ENCODE results near the gene PSPN. TPM values are rescaled to one million over a fixed set of nuclear protein-coding genes. Genes with fewer than 3 reads are reported as not detected.

PSPN gene
- total and polyA plus RNA-seq, 2 of the 13 experiments (the other 11 are each of a cell fraction or from before 2014, with no cell fraction given), result 0.69 to 1.1 TPM

DNA sequence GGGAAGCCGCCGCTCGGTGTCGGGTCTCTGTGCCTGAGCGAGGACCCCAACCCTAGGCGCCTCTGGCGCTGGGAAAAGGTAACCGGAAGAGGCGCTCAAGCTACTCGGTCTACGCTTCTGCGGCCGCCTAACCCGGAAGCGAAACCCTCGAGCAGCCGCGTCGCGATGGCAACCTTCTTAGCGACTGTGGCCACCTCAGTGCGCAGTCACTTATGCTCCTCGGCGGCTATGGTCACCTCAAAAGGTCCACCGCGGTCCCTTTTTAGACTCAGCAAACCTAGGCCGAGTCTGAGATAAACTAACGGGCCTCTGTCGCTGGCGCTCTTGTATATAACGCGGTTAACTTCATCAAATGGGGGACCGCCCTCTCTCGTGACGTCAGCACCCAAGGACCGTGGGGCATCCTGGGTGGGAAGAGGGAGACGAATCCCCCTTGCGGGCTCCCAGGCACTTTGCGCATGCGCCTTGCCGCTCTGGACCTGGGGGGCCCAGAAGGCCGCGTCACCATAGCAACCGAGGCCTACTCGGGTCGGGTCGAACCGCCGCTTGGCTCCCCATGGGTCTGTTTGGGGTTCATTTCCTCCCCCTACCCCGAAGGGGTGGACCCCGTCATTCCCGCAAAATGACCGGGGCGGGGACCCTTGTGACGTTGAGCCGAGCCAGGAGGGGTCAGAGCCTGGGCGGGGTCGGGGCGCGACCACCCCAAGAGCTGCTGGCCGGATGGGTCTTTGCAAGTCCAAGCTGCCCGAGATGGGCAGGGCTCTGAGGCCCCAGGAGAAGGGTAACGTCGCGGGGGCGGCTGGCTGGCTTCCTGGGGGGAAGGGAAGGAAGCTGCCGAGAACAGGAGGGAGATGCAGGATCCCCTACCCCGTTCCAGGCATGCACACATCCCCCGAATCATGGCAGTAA is 17.6 kb upstream of the PSPN start, which contains the start of gene GTF2F1 (continued):
- TF ChIP-seq BORCS8-MEF2B (CRISPR knock-in tag; IDR thresholded peaks at IDR 0.05), result 0 out of 2 replicates have a peak, but pooled peaks have one; percentile 22
- TF ChIP-seq GFI1 (CRISPR knock-in tag; IDR thresholded peaks at IDR 0.05; ENCODE audit: borderline replicate concordance), result no peak; the same call in 1 of the 2 replicates
- no peak for TF ChIP-seq RFXANK (CRISPR knock-in tag; IDR thresholded peaks at IDR 0.05)
- TF ChIP-seq FOXJ3 (CRISPR knock-in tag; IDR thresholded peaks at IDR 0.05; ENCODE audit: borderline replicate concordance), result peak; percentile 45; the same call in 1 of the 2 replicates
- TF ChIP-seq SNAPC2 (CRISPR knock-in tag; IDR thresholded peaks at IDR 0.05), result 0 out of 2 replicates have a peak, but pooled peaks have one; percentile 30
- TF ChIP-seq ZNF484 (CRISPR knock-in tag; IDR thresholded peaks at IDR 0.05; ENCODE audit: borderline replicate concordance, low read depth), result no peak
- peak; percentile 81 for TF ChIP-seq RBM22 (optimal IDR thresholded peaks at IDR 0.05; ENCODE audit: low read length)
- peak; percentile 58 for TF ChIP-seq POGK (CRISPR knock-in tag; conservative IDR thresholded peaks at IDR 0.05)
- TF ChIP-seq EEA1 (CRISPR knock-in tag; IDR thresholded peaks at IDR 0.05; ENCODE audit: borderline replicate concordance), result no peak
- TF ChIP-seq MAZ (IDR thresholded peaks at IDR 0.05; ENCODE audit: borderline replicate concordance, low read depth, low read length), result 0 out of 2 replicates have a peak, but pooled peaks have one; percentile 22
- TF ChIP-seq MAZ (CRISPR knock-in tag; IDR thresholded peaks at IDR 0.05; ENCODE audit: low read depth), result peak; percentile 6; the same call in 1 of the 2 replicates
- TF ChIP-seq ZBTB21 (CRISPR knock-in tag; IDR thresholded peaks at IDR 0.05), result peak; percentile 71
- TF ChIP-seq ZKSCAN5 (CRISPR knock-in tag; IDR thresholded peaks at IDR 0.05), result no peak
- TF ChIP-seq, protein P1, sequence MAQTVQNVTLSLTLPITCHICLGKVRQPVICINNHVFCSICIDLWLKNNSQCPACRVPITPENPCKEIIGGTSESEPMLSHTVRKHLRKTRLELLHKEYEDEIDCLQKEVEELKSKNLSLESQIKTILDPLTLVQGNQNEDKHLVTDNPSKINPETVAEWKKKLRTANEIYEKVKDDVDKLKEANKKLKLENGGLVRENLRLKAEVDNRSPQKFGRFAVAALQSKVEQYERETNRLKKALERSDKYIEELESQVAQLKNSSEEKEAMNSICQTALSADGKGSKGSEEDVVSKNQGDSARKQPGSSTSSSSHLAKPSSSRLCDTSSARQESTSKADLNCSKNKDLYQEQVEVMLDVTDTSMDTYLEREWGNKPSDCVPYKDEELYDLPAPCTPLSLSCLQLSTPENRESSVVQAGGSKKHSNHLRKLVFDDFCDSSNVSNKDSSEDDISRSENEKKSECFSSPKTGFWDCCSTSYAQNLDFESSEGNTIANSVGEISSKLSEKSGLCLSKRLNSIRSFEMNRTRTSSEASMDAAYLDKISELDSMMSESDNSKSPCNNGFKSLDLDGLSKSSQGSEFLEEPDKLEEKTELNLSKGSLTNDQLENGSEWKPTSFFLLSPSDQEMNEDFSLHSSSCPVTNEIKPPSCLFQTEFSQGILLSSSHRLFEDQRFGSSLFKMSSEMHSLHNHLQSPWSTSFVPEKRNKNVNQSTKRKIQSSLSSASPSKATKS (CRISPR knock-in tag; IDR thresholded peaks at IDR 0.05), result peak; percentile 63; the same call in 1 of the 2 replicates
- TF ChIP-seq KMT2A (CRISPR knock-in tag; IDR thresholded peaks at IDR 0.05), result peak; percentile 72
- peak; percentile 37; the same call in 1 of the 2 replicates for TF ChIP-seq ZBED4 (CRISPR knock-in tag; IDR thresholded peaks at IDR 0.05; ENCODE audit: borderline replicate concordance)
- no peak for TF ChIP-seq ZNF235 (CRISPR knock-in tag; IDR thresholded peaks at IDR 0.05; ENCODE audit: borderline replicate concordance)

Data from HepG2 (cell line).